GM23338 (cell line): Measurements from ENCODE around the gene FSIP1.

ENCODE experiments used
- CREB1 ChIP-seq: fragments of 250-450 bp; sonication (Bioruptor Pico); IDR thresholded peaks from 2 replicates; pipeline ENCODE4 v1.5.0; 2020; ENCODE audit warnings: low read depth, mild to moderate bottlenecking, moderate library complexity
- CTCF ChIP-seq, 2 experiments: fragments of 200-600 bp in 1 of 2; sonication (generic) in 1 of 2; conservative IDR thresholded peaks; 2 replicates each; pipeline versions ENCODE4 v1.5.1 to v1.6.1; 2016 to 2017; ENCODE audit warnings: antibody characterized with exemption in 2 of 2, low read depth in 2 of 2, mild to moderate bottlenecking in 2 of 2, moderate library complexity in 1 of 2
- EZH2 ChIP-seq: fragments of 200-600 bp; sonication (generic); IDR thresholded peaks from one replicate; pipeline ENCODE4 v1.8.0; 2017; ENCODE audit warnings: antibody characterized with exemption, mild to moderate bottlenecking, low read depth; ENCODE audit not compliant: unreplicated experiment
- EZH2phosphoT487 ChIP-seq: fragments of 200-600 bp; sonication (generic); IDR thresholded peaks from one replicate; pipeline ENCODE4 v1.8.1; 2018; ENCODE audit warnings: antibody characterized with exemption; ENCODE audit not compliant: unreplicated experiment
- JUNB ChIP-seq: IDR thresholded peaks from one replicate; pipeline ENCODE4 v1.6.1; 2016; ENCODE audit warnings: antibody characterized with exemption; ENCODE audit not compliant: unreplicated experiment
- NANOG ChIP-seq: IDR thresholded peaks from 2 replicates; pipeline ENCODE4 v1.6.1; 2016; ENCODE audit warnings: antibody characterized with exemption, borderline replicate concordance
- POLR2AphosphoS5 ChIP-seq: IDR thresholded peaks from 2 replicates; pipeline ENCODE4 v1.6.1; 2016; ENCODE audit warnings: antibody characterized with exemption, low read depth
- REST ChIP-seq: IDR thresholded peaks from one replicate; pipeline ENCODE4 v1.6.1; 2018; ENCODE audit warnings: antibody characterized with exemption; ENCODE audit not compliant: unreplicated experiment
- STAT1 ChIP-seq: IDR thresholded peaks from one replicate; pipeline ENCODE4 v1.6.1; 2016; ENCODE audit warnings: antibody characterized with exemption; ENCODE audit not compliant: unreplicated experiment
- ZNF114 ChIP-seq: fragments of 250-450 bp; sonication (Bioruptor Pico); IDR thresholded peaks from 2 replicates; pipeline ENCODE4 v1.5.0; 2020; ENCODE audit warnings: mild to moderate bottlenecking, moderate library complexity
- ZNF331 ChIP-seq: fragments of 250-450 bp; sonication (Bioruptor Pico); IDR thresholded peaks from 2 replicates; pipeline ENCODE4 v1.5.0; 2020; ENCODE audit warnings: low read depth, mild to moderate bottlenecking, moderate library complexity
- TF ChIP-seq, protein P1 (sequence below): fragments of 250-450 bp; sonication (Bioruptor Pico); IDR thresholded peaks from 2 replicates; pipeline ENCODE4 v1.5.0; 2020; ENCODE audit warnings: mild to moderate bottlenecking, moderate library complexity
- TF ChIP-seq, protein P2 (sequence below): IDR thresholded peaks from 2 replicates; pipeline ENCODE4 v1.6.1; 2016; ENCODE audit warnings: antibody characterized with exemption

DNA sequence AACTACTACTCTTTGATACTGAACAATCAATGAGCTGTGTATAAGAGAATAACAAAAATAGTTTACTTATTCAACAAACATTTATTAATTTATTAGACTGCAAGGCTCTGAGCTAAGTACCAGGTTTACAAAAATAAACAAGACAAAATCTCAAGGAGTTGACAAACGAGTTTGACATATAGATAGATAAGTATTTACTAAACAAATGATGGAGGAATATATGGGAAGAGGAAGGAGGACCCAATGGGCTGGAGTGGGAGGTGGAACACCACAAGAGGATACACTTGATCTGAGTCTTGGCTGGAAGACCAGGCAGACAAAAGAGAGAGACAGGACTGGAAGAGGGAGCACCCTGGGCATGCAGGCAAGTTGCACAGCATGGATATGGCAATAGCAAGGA, 47.5 kb upstream of the FSIP1 start:
- TF ChIP-seq, protein P1, sequence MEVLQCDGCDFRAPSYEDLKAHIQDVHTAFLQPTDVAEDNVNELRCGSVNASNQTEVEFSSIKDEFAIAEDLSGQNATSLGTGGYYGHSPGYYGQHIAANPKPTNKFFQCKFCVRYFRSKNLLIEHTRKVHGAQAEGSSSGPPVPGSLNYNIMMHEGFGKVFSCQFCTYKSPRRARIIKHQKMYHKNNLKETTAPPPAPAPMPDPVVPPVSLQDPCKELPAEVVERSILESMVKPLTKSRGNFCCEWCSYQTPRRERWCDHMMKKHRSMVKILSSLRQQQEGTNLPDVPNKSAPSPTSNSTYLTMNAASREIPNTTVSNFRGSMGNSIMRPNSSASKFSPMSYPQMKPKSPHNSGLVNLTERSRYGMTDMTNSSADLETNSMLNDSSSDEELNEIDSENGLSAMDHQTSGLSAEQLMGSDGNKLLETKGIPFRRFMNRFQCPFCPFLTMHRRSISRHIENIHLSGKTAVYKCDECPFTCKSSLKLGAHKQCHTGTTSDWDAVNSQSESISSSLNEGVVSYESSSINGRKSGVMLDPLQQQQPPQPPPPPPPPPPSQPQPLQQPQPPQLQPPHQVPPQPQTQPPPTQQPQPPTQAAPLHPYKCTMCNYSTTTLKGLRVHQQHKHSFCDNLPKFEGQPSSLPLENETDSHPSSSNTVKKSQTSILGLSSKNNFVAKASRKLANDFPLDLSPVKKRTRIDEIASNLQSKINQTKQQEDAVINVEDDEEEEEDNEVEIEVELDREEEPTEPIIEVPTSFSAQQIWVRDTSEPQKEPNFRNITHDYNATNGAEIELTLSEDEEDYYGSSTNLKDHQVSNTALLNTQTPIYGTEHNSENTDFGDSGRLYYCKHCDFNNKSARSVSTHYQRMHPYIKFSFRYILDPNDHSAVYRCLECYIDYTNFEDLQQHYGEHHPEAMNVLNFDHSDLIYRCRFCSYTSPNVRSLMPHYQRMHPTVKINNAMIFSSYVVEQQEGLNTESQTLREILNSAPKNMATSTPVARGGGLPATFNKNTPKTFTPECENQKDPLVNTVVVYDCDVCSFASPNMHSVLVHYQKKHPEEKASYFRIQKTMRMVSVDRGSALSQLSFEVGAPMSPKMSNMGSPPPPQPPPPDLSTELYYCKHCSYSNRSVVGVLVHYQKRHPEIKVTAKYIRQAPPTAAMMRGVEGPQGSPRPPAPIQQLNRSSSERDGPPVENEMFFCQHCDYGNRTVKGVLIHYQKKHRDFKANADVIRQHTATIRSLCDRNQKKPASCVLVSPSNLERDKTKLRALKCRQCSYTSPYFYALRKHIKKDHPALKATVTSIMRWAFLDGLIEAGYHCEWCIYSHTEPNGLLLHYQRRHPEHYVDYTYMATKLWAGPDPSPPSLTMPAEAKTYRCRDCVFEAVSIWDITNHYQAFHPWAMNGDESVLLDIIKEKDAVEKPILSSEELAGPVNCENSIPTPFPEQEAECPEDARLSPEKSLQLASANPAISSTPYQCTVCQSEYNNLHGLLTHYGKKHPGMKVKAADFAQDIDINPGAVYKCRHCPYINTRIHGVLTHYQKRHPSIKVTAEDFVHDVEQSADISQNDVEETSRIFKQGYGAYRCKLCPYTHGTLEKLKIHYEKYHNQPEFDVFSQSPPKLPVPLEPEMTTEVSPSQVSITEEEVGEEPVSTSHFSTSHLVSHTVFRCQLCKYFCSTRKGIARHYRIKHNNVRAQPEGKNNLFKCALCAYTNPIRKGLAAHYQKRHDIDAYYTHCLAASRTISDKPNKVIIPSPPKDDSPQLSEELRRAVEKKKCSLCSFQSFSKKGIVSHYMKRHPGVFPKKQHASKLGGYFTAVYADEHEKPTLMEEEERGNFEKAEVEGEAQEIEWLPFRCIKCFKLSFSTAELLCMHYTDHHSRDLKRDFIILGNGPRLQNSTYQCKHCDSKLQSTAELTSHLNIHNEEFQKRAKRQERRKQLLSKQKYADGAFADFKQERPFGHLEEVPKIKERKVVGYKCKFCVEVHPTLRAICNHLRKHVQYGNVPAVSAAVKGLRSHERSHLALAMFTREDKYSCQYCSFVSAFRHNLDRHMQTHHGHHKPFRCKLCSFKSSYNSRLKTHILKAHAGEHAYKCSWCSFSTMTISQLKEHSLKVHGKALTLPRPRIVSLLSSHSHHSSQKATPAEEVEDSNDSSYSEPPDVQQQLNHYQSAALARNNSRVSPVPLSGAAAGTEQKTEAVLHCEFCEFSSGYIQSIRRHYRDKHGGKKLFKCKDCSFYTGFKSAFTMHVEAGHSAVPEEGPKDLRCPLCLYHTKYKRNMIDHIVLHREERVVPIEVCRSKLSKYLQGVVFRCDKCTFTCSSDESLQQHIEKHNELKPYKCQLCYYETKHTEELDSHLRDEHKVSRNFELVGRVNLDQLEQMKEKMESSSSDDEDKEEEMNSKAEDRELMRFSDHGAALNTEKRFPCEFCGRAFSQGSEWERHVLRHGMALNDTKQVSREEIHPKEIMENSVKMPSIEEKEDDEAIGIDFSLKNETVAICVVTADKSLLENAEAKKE, result no peak
- no peak for TF ChIP-seq POLR2AphosphoS5
- TF ChIP-seq EZH2, result no peak
- TF ChIP-seq CTCF (conservative IDR thresholded peaks at IDR 0.05; ENCODE audit: low read depth in 2 of 2), result no peak
- no peak for TF ChIP-seq EZH2phosphoT487
- TF ChIP-seq JUNB, result no peak
- TF ChIP-seq CREB1 (CRISPR knock-in tag), result no peak
- no peak for TF ChIP-seq REST
- TF ChIP-seq NANOG, result no peak
- TF ChIP-seq, protein P2, sequence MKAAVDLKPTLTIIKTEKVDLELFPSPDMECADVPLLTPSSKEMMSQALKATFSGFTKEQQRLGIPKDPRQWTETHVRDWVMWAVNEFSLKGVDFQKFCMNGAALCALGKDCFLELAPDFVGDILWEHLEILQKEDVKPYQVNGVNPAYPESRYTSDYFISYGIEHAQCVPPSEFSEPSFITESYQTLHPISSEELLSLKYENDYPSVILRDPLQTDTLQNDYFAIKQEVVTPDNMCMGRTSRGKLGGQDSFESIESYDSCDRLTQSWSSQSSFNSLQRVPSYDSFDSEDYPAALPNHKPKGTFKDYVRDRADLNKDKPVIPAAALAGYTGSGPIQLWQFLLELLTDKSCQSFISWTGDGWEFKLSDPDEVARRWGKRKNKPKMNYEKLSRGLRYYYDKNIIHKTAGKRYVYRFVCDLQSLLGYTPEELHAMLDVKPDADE, result no peak
- TF ChIP-seq STAT1, result no peak
- TF ChIP-seq ZNF331 (CRISPR knock-in tag), result no peak
- TF ChIP-seq ZNF114 (CRISPR knock-in tag), result no peak
